Kidney capillary endothelial cell (primary cell): ENCODE results near the gene GPRASP2.

Source experiments
- DNase-seq: peaks from one replicate; pipeline ENCODE4 v3.0.0-alpha.2; 2018; ENCODE audit warnings: low spot score

The GPRASP2 gene

DNA sequence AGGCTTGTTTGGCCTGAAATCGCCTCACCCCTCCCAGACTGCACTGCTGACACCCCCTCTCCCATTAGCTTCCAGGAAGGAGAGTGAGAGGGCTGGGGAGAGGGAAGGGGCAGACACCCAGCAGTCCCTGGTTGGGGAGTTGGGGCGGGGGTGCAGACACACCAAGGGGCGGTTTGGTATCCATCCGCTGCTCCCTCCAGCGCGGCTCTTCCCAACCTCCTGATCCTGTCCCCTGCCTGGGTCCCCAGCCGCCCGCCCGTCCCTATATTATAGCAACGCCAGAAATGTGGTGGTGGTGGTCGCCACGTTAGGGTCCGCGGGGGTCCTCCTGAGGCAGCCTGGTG is 33.2 kb downstream of the GPRASP2 start:
- DNase-seq = no peak

DNA sequence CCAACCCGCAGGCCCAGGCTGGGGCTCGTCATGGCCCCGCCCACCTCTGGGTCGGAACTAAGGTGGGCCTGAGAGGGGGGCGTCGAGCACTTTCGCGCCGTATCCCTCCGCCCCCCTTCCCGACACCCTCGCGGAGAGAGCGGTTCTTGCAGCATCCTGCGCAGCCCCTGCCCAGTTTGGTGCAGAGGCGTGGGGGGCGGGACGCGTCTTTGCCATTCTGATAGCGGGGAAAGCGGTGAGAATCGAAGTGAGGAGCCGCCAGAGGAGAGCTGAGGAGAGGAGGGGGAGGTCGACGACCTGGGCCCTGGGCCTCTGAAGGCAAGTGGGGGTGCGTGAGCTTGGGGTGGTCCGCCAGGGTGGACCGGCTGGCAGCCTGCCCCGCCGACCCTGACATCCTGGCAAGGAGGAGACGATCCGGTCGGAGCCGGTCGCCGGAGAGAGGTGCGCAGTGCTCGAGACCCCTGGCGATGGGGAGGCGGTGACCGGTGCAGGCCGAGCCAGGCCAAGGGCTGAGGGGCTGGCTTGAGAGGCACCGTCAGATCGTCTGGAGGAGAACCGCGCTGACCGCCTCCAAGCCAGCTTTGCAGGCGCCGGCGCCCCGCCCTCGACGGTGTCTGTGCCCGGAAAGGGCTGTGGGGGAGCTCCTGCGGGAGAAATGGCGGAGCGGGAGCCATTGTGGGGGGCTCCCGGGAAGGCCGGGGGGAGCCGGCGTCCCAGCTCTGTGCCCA is 33.8 kb downstream of the GPRASP2 start:
- DNase-seq = no peak

DNA sequence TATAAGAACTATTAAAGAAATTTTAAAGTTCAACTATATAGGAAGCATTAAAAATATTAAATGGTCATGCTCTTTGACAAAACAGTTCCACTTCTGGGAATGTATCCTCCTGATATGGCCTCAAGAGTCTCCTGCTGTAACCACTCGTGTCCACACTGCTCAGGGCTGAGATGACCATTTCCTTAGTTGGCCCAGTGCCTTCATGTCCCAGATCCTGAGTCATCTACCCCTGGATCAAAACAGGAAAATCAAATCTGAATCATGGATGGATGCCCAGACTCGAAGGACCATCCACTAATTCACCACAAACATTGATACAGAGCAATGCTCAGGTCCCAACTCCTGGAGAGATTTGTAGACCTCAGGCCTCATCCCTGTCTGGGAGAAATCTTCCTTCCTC is 53.0 kb downstream of the GPRASP2 start:
- DNase-seq = peak; percentile 63

DNA sequence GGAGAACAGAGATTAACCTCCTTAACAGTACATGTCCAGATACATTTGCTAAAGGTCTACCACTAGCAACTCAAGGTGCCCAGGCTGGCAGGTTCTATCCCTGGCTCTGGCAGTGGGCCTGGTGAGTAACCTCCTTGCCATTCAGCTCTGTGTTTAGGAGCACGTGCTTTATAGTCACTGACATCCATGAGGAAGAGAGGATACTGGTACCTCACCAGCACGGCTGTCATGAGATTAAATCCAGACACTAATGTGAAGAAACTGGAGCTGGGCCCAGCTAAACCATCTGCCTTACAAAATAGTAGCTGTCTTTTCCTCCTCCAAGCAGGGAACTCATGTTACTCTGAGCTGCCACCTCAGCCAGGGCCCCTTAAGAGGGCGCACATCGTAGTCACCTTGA is 53.6 kb downstream of the GPRASP2 start:
- peak; percentile 39 for DNase-seq

DNA sequence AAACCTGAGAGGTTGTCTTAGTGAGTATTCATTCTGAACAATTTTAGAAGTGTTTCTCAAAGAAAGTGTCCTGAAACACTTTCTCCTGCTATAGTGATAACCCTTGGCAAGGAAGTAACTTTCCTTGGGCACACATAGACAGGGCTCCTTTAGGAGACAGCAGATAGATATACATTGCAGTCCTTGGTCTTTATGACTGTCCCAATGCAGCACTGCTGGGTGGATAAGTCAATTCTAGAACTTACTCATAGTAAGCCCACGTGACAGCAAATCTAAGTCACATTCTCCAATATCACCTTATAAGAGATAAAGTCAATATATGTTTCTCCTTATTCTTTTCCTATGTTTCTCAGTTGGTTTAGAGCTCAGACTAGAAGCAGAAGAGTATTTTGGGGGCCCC is 55.0 kb downstream of the GPRASP2 start:
- no peak for DNase-seq
